K562 (cell line): ENCODE results near the gene MYO15A. TPM values are rescaled to one million over a fixed set of nuclear protein-coding genes. Genes with fewer than 3 reads are reported as not detected.

ENCODE experiments used
- ATAC-seq: fragments of 200-7000 bp; cut with Tn5 transposase; 3 replicates; pipeline ENCODE4 v1.9.1; 2020; ENCODE audit warnings: moderate library complexity
- BruUV-seq: library from RNA; stranded (reverse); fragments of 400-500 nt; replicated peaks from 2 replicates; lab custom pipeline; 2021; lab: Mats Ljungman, UMichigan
- CTCF ChIA-PET: fragments of 300-600 bp; formaldehyde crosslinking; extraction: SDS; loops from one replicate; lab custom pipeline; 2021; ENCODE audit warnings: low intra/inter-chr PET ratio; lab: Yijun Ruan, JAX
- POLR2A ChIA-PET: fragments of 300-600, 350-650 bp; sonication (Branson Sonifier 250); formaldehyde crosslinking; extraction: SDS; loops from one replicate; lab custom pipeline; 2021; ENCODE audit warnings: antibody characterized with exemption, inconsistent platforms; lab: Yijun Ruan, JAX
- DNase-seq, 4 experiments: peaks; one replicate each; pipeline versions ENCODE4 v3.0.0 to v3.0.0-alpha.2; 2011 to 2018; ENCODE audit warnings: low spot score in 3 of 4, mixed read lengths in 3 of 4; ENCODE audit errors: extremely low read depth in 1 of 4
- FAIRE-seq: peaks from 2 replicates; lab custom pipeline; 2011; peaks lifted over from hg19 to GRCh38; lab: Jason Lieb, UNC
- H2AFZ ChIP-seq: 2 replicates; pipeline ENCODE4 v1.6.0; 2011; ENCODE audit warnings: low read depth, low read length, control low read depth, inconsistent platforms
- H3K27ac ChIP-seq: fragments of 200-600 bp; 3 replicates; pipeline ENCODE4 v1.8.0; 2011; ENCODE audit warnings: low read depth, mild to moderate bottlenecking, control low read depth, inconsistent platforms, low read length, moderate library complexity, mixed read lengths; ENCODE audit errors: extremely low read depth
- H3K27me3 ChIP-seq, 2 experiments: fragments of 300-600 bp in 1 of 2; 2 replicates in 1 of 2; 3 replicates in 1 of 2; pipeline versions ENCODE4 v1.6.0 to v1.8.0; 2011; ENCODE audit warnings: inconsistent platforms in 2 of 2, low read length in 2 of 2, mild to moderate bottlenecking in 1 of 2, mixed read lengths in 1 of 2, moderate library complexity in 1 of 2; ENCODE audit not compliant: control insufficient read depth in 2 of 2, insufficient read depth in 2 of 2
- H3K36me3 ChIP-seq: fragments of 300-600 bp; 3 replicates; pipeline ENCODE4 v1.8.0; 2011; ENCODE audit warnings: mild to moderate bottlenecking, low read length, inconsistent platforms; ENCODE audit not compliant: control insufficient read depth, insufficient read depth
- H3K4me1 ChIP-seq, 2 experiments: fragments of 200-600 bp in 1 of 2; replicated peaks in 1 of 2; 2 replicates in 1 of 2; 3 replicates in 1 of 2; pipeline versions ENCODE4 v1.5.1 to v1.8.0; 2011; ENCODE audit warnings: inconsistent platforms in 2 of 2, low read length in 2 of 2, mild to moderate bottlenecking in 1 of 2, mixed read lengths in 1 of 2, moderate library complexity in 1 of 2; ENCODE audit not compliant: control insufficient read depth in 2 of 2, insufficient read depth in 2 of 2
- H3K4me2 ChIP-seq: 2 replicates; pipeline ENCODE4 v1.6.1; 2011; ENCODE audit warnings: low read length, control low read depth, inconsistent platforms, mixed read lengths; ENCODE audit not compliant: insufficient read depth
- H3K4me3 ChIP-seq: fragments of 200-600 bp; sonication (generic), shearing (Covaris generic); 2 replicates; pipeline ENCODE4 v1.5.1; 2016; ENCODE audit warnings: control low read depth, inconsistent platforms
- H3K79me2 ChIP-seq: fragments of 200-600 bp; 3 replicates; pipeline ENCODE4 v1.8.0; 2011; ENCODE audit warnings: low read length, inconsistent platforms; ENCODE audit not compliant: control insufficient read depth, insufficient read depth
- H3K9ac ChIP-seq, 2 experiments: 2 replicates each; pipeline versions ENCODE4 v1.6.0 to v1.6.1; 2011; ENCODE audit warnings: low read depth in 2 of 2, low read length in 2 of 2, control low read depth in 1 of 2, inconsistent platforms in 1 of 2, mild to moderate bottlenecking in 1 of 2, mixed read lengths in 1 of 2; ENCODE audit not compliant: insufficient read depth in 1 of 2
- H3K9me1 ChIP-seq: one replicate; pipeline ENCODE4 v1.6.0; 2011; ENCODE audit warnings: inconsistent platforms, mild to moderate bottlenecking, low read length, moderate library complexity; ENCODE audit not compliant: control insufficient read depth, insufficient read depth
- H3K9me3 ChIP-seq: replicated peaks from 2 replicates; pipeline ENCODE4 v1.5.1; 2011; ENCODE audit warnings: low read depth, low read length, inconsistent platforms; ENCODE audit not compliant: control insufficient read depth, insufficient read depth
- H4K20me1 ChIP-seq: replicated peaks from 2 replicates; pipeline ENCODE4 v1.6.1; 2011; ENCODE audit warnings: low read length, inconsistent platforms, mixed read lengths; ENCODE audit not compliant: control insufficient read depth, insufficient read depth
- ASH1L ChIP-seq: fragments of 450-650 bp; IDR thresholded peaks from 2 replicates; pipeline ENCODE4 v1.6.1; 2018; ENCODE audit warnings: borderline replicate concordance, mild to moderate bottlenecking, low read depth; ENCODE audit not compliant: partially characterized antibody
- CCNT2 ChIP-seq: IDR thresholded peaks from 2 replicates; pipeline ENCODE4 v1.6.1; 2011; ENCODE audit warnings: borderline replicate concordance, low read depth, mild to moderate bottlenecking, moderate library complexity, mixed read lengths, low read length; ENCODE audit not compliant: insufficient read length; ENCODE audit errors: extremely low read depth
- DDX20 ChIP-seq: fragments of 450-650 bp; IDR thresholded peaks from 2 replicates; pipeline ENCODE4 v1.6.1; 2016; ENCODE audit warnings: missing genetic modification characterization, low read depth, mild to moderate bottlenecking, missing compliant biosample characterization, moderate library complexity
- ELF1 ChIP-seq: fragments of 200-800 bp; sonication (Bioruptor generic); IDR thresholded peaks from 2 replicates; pipeline ENCODE4 v1.6.1; 2016; ENCODE audit warnings: missing genetic modification characterization, missing compliant biosample characterization
- HEY1 ChIP-seq: fragments of 250-450 bp; sonication (Bioruptor Pico); IDR thresholded peaks from 2 replicates; pipeline ENCODE4 v1.5.0; 2020; ENCODE audit warnings: mild to moderate bottlenecking, moderate library complexity, borderline replicate concordance
- MCM7 ChIP-seq, 2 experiments: fragments of 450-650 bp; IDR thresholded peaks; 2 replicates each; pipeline ENCODE4 v1.6.1; 2016 to 2018
- RAD51 ChIP-seq: fragments of 450-650 bp; IDR thresholded peaks from 2 replicates; pipeline ENCODE4 v1.7.1; 2016; ENCODE audit warnings: low read depth, mild to moderate bottlenecking, borderline replicate concordance
- RBM22 ChIP-seq: fragments of 200-400 bp; formaldehyde crosslinking; IDR thresholded peaks from 2 replicates; pipeline ENCODE4 v1.6.1; 2018; ENCODE audit warnings: low read length, low read depth; ENCODE audit not compliant: poor library complexity, severe bottlenecking
- U2AF2 ChIP-seq: fragments of 200-400 bp; formaldehyde crosslinking; optimal IDR thresholded peaks from 2 replicates; pipeline ENCODE3; 2017; ENCODE audit warnings: low read depth, mild to moderate bottlenecking, low read length
- ZNF175 ChIP-seq: fragments of 200-800 bp; sonication (Bioruptor generic); IDR thresholded peaks from 2 replicates; pipeline ENCODE4 v1.6.1; 2016; ENCODE audit warnings: low read depth, mild to moderate bottlenecking, missing genetic modification characterization, missing compliant biosample characterization
- WGBS: fragments of 100-300 bp; shearing (Covaris generic); methylation state at CpG from one replicate; pipeline ENCODE4 v1.1.6; 2016; ENCODE audit warnings: low coverage, mixed read lengths; ENCODE audit not compliant: insufficient coverage; ENCODE audit errors: missing lambda C conversion rate; 5-methylcytosine and 5-hydroxymethylcytosine counted together
- in situ Hi-C: fragments of 300-500 bp; cut with MboI; formaldehyde crosslinking; loops from 4 replicates; pipeline ENCODE4 v1.15.0; 2018; ENCODE audit warnings: inconsistent platforms, mixed read lengths
- intact Hi-C: fragments of 100-400 bp; cut with micrococcal nuclease; formaldehyde crosslinking; loops from 2 replicates; pipeline ENCODE4 v1.14.2; 2022
- polyA plus RNA-seq, 8 experiments: library from polyadenylated mRNA; depleted of rRNA in 4 of 8; stranded (reverse) in 5 of 8; unstranded in 3 of 8; fragments of >200 nt; fragmentation: Nextera tagmentation in 2 of 8; fragmentation: Illumina TruSeq in 1 of 8; extraction: Ambion mirVana in 2 of 8; extraction: Trizol in 1 of 8; gene quantifications; 2 replicates each; pipeline versions ENCODE4 v1.2.1 to v1.2.3, GENCODE V29; 2011 to 2014; ENCODE audit warnings: inconsistent platforms in 1 of 8, missing spikeins in 1 of 8
- total RNA-seq, 7 experiments: library from RNA; depleted of rRNA in 6 of 7; stranded (reverse); fragments of >200 nt in 6 of 7; fragmentation: Illumina TruSeq in 2 of 7; extraction: Trizol in 2 of 7; gene quantifications; 2 replicates each; pipeline versions ENCODE4 v1.2.1 to v1.2.3, GENCODE V29; 2011 to 2021; ENCODE audit warnings: low replicate concordance in 1 of 7
- TF ChIP-seq, protein P1 (sequence below): fragments of 250-450 bp; sonication (Bioruptor Pico); IDR thresholded peaks from 2 replicates; pipeline ENCODE4 v1.4.0; 2020; ENCODE audit warnings: mild to moderate bottlenecking

MYO15A gene
- total and polyA plus RNA-seq, 9 of the 15 experiments (the other 6 are each of a cell fraction or from before 2014, with no cell fraction given) = 0.05 to 0.88 (median 0.14) TPM; not detected in 1

DNA sequence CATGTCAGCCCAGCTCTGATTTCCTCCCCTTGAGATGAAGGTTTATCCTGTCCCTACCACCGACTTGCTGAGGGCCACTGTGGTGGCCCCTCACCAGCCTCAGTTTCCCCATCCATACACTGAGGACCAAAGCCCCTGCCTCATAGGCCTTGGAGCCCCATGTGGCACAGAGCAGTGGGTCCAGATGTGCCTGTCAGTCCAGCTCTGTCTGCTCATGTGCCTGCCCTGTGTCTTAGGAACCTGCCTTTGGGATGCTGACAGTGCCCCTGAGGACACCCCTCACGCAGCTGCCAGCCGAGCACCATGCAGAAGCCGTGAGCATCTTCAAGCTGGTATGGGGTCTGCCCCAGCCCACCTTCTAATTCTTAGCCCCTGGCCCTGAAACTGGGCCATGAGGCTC lies 35.7 kb downstream of the MYO15A start:
- no peak for DNase-seq

More for the DNA sequence above, 35.7 kb downstream of the MYO15A start:
- H3K4me2 ChIP-seq = no peak overlapping the region
- no peak overlapping the region for H3K9ac ChIP-seq
- H3K9me1 ChIP-seq = no peaks in the 10 kb centered on the region
- no peaks in the 10 kb centered on the region for H3K79me2 ChIP-seq
- no peak for ATAC-seq
- H3K4me1 ChIP-seq = peaks cover 0 to 23% of the 10 kb centered on the region in 2 experiments; a peak in 3 of 5 replicates
- no peaks in the 10 kb centered on the region for H3K27me3 ChIP-seq
- POLR2A ChIA-PET = no interaction called here
- TF ChIP-seq, protein P1, sequence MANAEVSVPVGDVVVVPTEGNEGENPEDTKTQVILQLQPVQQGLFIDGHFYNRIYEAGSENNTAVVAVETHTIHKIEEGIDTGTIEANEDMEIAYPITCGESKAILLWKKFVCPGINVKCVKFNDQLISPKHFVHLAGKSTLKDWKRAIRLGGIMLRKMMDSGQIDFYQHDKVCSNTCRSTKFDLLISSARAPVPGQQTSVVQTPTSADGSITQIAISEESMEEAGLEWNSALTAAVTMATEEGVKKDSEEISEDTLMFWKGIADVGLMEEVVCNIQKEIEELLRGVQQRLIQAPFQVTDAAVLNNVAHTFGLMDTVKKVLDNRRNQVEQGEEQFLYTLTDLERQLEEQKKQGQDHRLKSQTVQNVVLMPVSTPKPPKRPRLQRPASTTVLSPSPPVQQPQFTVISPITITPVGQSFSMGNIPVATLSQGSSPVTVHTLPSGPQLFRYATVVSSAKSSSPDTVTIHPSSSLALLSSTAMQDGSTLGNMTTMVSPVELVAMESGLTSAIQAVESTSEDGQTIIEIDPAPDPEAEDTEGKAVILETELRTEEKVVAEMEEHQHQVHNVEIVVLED (CRISPR knock-in tag) = no peak
- TF ChIP-seq MCM7 (IDR thresholded peaks at IDR 0.05) = no peak
- no peak for TF ChIP-seq HEY1 (CRISPR knock-in tag)
- no peak for TF ChIP-seq RBM22
- TF ChIP-seq DDX20 (tag) = no peak
- TF ChIP-seq ELF1 (tag) = no peak
- TF ChIP-seq CCNT2 = no peak
- no peak for TF ChIP-seq ZNF175 (CRISPR knock-in tag)
- no peak for TF ChIP-seq ASH1L
- no peak for TF ChIP-seq RAD51
- no peak for TF ChIP-seq U2AF2
- TF ChIP-seq, all 486 proteins: peak for 0
- intact Hi-C loops (loop anchor here (10.0 kb wide), 1 partner anchor 181 kb away; no protein-coding TSS in a partner anchor), in situ Hi-C loops (no loop called here)
- Histone ChIP-seq H3K9me3 (no peaks in the 10 kb centered on the region), H4K20me1 (peaks cover 4% of the 10 kb centered on the region; the same call in 1 of the 2 replicates), H3K36me3 (no peaks in the 10 kb centered on the region), H3K4me3 (no peak overlapping the region), H3K27ac (no peak overlapping the region), H2AFZ (no peak overlapping the region)
- no TSS peak for BruUV-seq
- no peak for FAIRE-seq
- 9% methylated on average over 1 of the region's 4 CpGs for WGBS
- CTCF ChIA-PET = no interaction called here
